Measurements from ENCODE around the gene HSD11B1. TPM values are rescaled to one million over a fixed set of nuclear protein-coding genes. Genes with fewer than 3 reads are reported as not detected.
A peak's percentile ranks its signal among the peaks of the same experiment; 100 is the strongest.

The HSD11B1 gene
- total RNA-seq, 6 donors from 2014 or later: 3.1 to 25.8 (median 17.4) TPM

GRCh38 chr1:209783386-209783785, 78.7 kb downstream of the HSD11B1 start:
- DNase-seq (no peak), ATAC-seq (ENCODE audit: low FRiP score in 2 of 2) (no peak)
- no peaks in the 10 kb centered on the region for H3K27me3 ChIP-seq
- peaks cover 0 to 3% (median 0%) of the 10 kb centered on the region in 4 donors for H3K36me3 ChIP-seq
- no peaks in the 10 kb centered on the region for H3K9me3 ChIP-seq
- TF ChIP-seq EP300 (IDR thresholded peaks at IDR 0.05) (no peak), CTCF (IDR thresholded peaks at IDR 0.05) (no peak), POLR2A (IDR thresholded peaks at IDR 0.05) (no peak), POLR2AphosphoS5 (IDR thresholded peaks at IDR 0.05) (no peak)
- peaks cover 8 to 25% (median 18%) of the 10 kb centered on the region in 4 donors for H3K4me1 ChIP-seq
- 76% methylated on average over 6 of the region's 6 CpGs for whole genome bisulfite sequencing, 2 donors
- peak overlapping the region in 1 of 4 donors; percentile 59 for H3K4me3 ChIP-seq
- no peak overlapping the region for H3K27ac ChIP-seq

Other genes starting within 250 kb of the HSD11B1 start
- under 1 TPM in 3 of 6 donors, not detected in 3; 0.20 to 0.46 (median 0.30) TPM for gene CAMK1G, start 121.1 kb upstream of the HSD11B1 start, total RNA-seq
- gene LAMB3, start 52.4 kb upstream of the HSD11B1 start, total RNA-seq: 100 to 1,000 TPM in 2 of 6 donors, 10 to 100 TPM in 4; 26.2 to 146 (median 79.6) TPM
- gene G0S2, start 29.4 kb upstream of the HSD11B1 start, total RNA-seq: 100 to 1,000 TPM in 1 of 6 donors, 10 to 100 TPM in 5; 14.4 to 108 (median 46.0) TPM
- 10 to 100 TPM in 3 of 6 donors, 1 to 10 TPM in 3; 6.4 to 58.7 (median 10.8) TPM for gene TRAF3IP3, start 51.2 kb downstream of the HSD11B1 start, total RNA-seq
- gene C1orf74, start 79.7 kb downstream of the HSD11B1 start, total RNA-seq: 1 to 10 TPM in 5 of 6 donors, under 1 TPM in 1; 0.89 to 3.2 (median 1.8) TPM
- gene IRF6, start 101.3 kb downstream of the HSD11B1 start, total RNA-seq: 10 to 100 TPM; 11.5 to 36.3 (median 20.0) TPM
- 1 to 10 TPM; 2.4 to 9.4 (median 7.9) TPM for gene UTP25, start 123.1 kb downstream of the HSD11B1 start, total RNA-seq
- gene SYT14, start 233.4 kb downstream of the HSD11B1 start, total RNA-seq: not detected

Measured in upper lobe of left lung (tissue), 6 donors.